Measurements from ENCODE around the gene RALA. TPM values are rescaled to one million over a fixed set of nuclear protein-coding genes. Genes with fewer than 3 reads are reported as not detected.

Gene RALA
- total RNA-seq, 1 experiment from 2014 or later = 27.3 TPM

- TF ChIP-seq CTCF (IDR thresholded peaks at IDR 0.05 in 2 of 3, conservative IDR thresholded peaks at IDR 0.05 in 1 of 3; ENCODE audit: borderline replicate concordance in 1 of 3, insufficient read depth in 1 of 3, low read depth in 2 of 3, low read length in 2 of 3) = no peak
- TF ChIP-seq SP1 (IDR thresholded peaks at IDR 0.05; ENCODE audit: low read depth) = no peak
- no peak for TF ChIP-seq CEBPB (IDR thresholded peaks at IDR 0.05; ENCODE audit: low read depth)
Measured at GRCh38 chr7:39709768-39710311, 86.5 kb downstream of the RALA start (continued).

GRCh38 chr7:39712751-39713150 is 89.4 kb downstream of the RALA start:
- ChIA-PET POLR2A (no interaction called here), CTCF (no interaction called here), RAD21 (ENCODE audit: low non-redundant PET in 1 of 2, low total read pairs in 2 of 2, uncharacterized antibody in 2 of 2, unreplicated experiment in 2 of 2) (no interaction called here)
- Histone ChIP-seq H3K27ac (ENCODE audit: low read depth, low read length) (no peak overlapping the region), H3K9me2 (ENCODE audit: insufficient read depth) (no peaks in the 10 kb centered on the region), H3K79me2 (ENCODE audit: insufficient read depth, low read length) (no peaks in the 10 kb centered on the region), H3K4me2 (ENCODE audit: low read length) (no peak overlapping the region), H2AFZ (ENCODE audit: low read depth, low read length, poor library complexity, severe bottlenecking) (no peak overlapping the region), H3K27me3 (ENCODE audit: insufficient read depth, low read length) (no peaks in the 10 kb centered on the region), H3K9me3 (ENCODE audit: control insufficient read depth in 1 of 2, insufficient read depth in 1 of 2, low read depth in 1 of 2, low read length in 2 of 2) (peaks cover 0 to 5% of the 10 kb centered on the region in 2 experiments; a peak in 1 of 4 replicates), H4K20me1 (ENCODE audit: insufficient read depth) (no peaks in the 10 kb centered on the region), H3K4me1 (ENCODE audit: control insufficient read depth in 1 of 2, insufficient read depth in 2 of 2, low read length in 2 of 2) (no peaks in the 10 kb centered on the region), H3K9ac (ENCODE audit: low read length) (no peak overlapping the region), H3K4me3 (replicated peaks in 1 of 2; ENCODE audit: low read depth in 1 of 2, low read length in 2 of 2) (no peak overlapping the region), H3K36me3 (ENCODE audit: control insufficient read depth in 1 of 2, insufficient read depth in 2 of 2, low read length in 2 of 2) (no peaks in the 10 kb centered on the region)
- BruUV-seq (replicated peaks) = no TSS peak
- TF ChIP-seq YY1 (IDR thresholded peaks at IDR 0.05; ENCODE audit: extremely low read depth, insufficient replicate concordance, low read depth, low read length) = no peak
- TF ChIP-seq ZFX (IDR thresholded peaks at IDR 0.05) = no peak
- no peak for TF ChIP-seq EZH2phosphoT487 (IDR thresholded peaks at IDR 0.05; ENCODE audit: borderline replicate concordance)
- no peak for TF ChIP-seq EZH2 (IDR thresholded peaks at IDR 0.05)
- no peak for TF ChIP-seq ZNF274 (IDR thresholded peaks at IDR 0.05; ENCODE audit: low read depth, low read length)
- no peak for TF ChIP-seq ELF1 (IDR thresholded peaks at IDR 0.05; ENCODE audit: borderline replicate concordance, low read depth)
- no peak for TF ChIP-seq CBX3 (IDR thresholded peaks at IDR 0.05; ENCODE audit: low read depth)
- TF ChIP-seq ZBTB33 (IDR thresholded peaks at IDR 0.05; ENCODE audit: extremely low read depth, insufficient replicate concordance, low read length) = no peak
- TF ChIP-seq REST (IDR thresholded peaks at IDR 0.05; ENCODE audit: low read depth) = no peak
- no peak for TF ChIP-seq ATF3 (IDR thresholded peaks at IDR 0.05)
- TF ChIP-seq MAX (IDR thresholded peaks at IDR 0.05) = no peak
- TF ChIP-seq POLR2AphosphoS5 (IDR thresholded peaks at IDR 0.05; ENCODE audit: low read depth, low read length) = no peak
- TF ChIP-seq JUND (IDR thresholded peaks at IDR 0.05) = no peak
- TF ChIP-seq RAD21 (IDR thresholded peaks at IDR 0.05; ENCODE audit: low read depth) = no peak
- intact Hi-C loops (cut with micrococcal nuclease) = no loop called here
- no peak for ATAC-seq
- DNase-seq (ENCODE audit: low read depth, low spot score) = no peak
